OCI-LY3 (cell line): ENCODE results near the gene RASEF.

ENCODE experiments used
- H2AFZ ChIP-seq: fragments of 200-600, 300-600 bp; shearing (Covaris generic); 2 replicates; pipeline ENCODE4 v1.6.0; 2014; ENCODE audit warnings: antibody characterized with exemption, low read depth, low read length
- H3K27ac ChIP-seq: fragments of 200-600, 300-600 bp; sonication (generic); 2 replicates; pipeline ENCODE4 v1.5.1; 2014; ENCODE audit warnings: mild to moderate bottlenecking, low read length, moderate library complexity, mixed read lengths
- H3K27me3 ChIP-seq: fragments of 200-600, 300-600 bp; sonication (generic); 2 replicates; pipeline ENCODE4 v1.6.1; 2014; ENCODE audit warnings: low read depth, low read length, mixed read lengths
- H3K36me3 ChIP-seq: fragments of 200-600, 300-600 bp; sonication (generic); replicated peaks from 2 replicates; pipeline ENCODE3; 2014; ENCODE audit warnings: low read depth, low read length, mixed read lengths
- H3K4me1 ChIP-seq: fragments of 300-600, 200-600 bp; sonication (generic); 2 replicates; pipeline ENCODE4 v1.6.1; 2014; ENCODE audit warnings: low read length, mixed read lengths
- H3K4me2 ChIP-seq: fragments of 200-600, 300-600 bp; sonication (generic); 2 replicates; pipeline ENCODE4 v1.6.1; 2014; ENCODE audit warnings: low read length, mixed read lengths
- H3K4me3 ChIP-seq: fragments of 300-600, 200-600 bp; sonication (generic); 2 replicates; pipeline ENCODE4 v1.5.1; 2014; ENCODE audit warnings: antibody characterized with exemption, mild to moderate bottlenecking, low read length, moderate library complexity
- H3K79me2 ChIP-seq: fragments of 300-600, 200-600 bp; shearing (Covaris generic); 2 replicates; pipeline ENCODE4 v1.6.1; 2014; ENCODE audit warnings: mild to moderate bottlenecking, low read length, mixed read lengths
- H3K9ac ChIP-seq: fragments of 300-600, 200-600 bp; shearing (Covaris generic); 2 replicates; pipeline ENCODE4 v1.6.0; 2014; ENCODE audit warnings: mild to moderate bottlenecking, low read length, moderate library complexity
- H3K9me3 ChIP-seq: fragments of 200-600, 300-600 bp; shearing (Covaris generic); 2 replicates; pipeline ENCODE4 v1.6.1; 2014; ENCODE audit warnings: low read length, mixed read lengths; ENCODE audit not compliant: insufficient read depth
- H4K20me1 ChIP-seq: fragments of 200-600, 300-600 bp; sonication (generic); 2 replicates; pipeline ENCODE4 v1.6.1; 2016; ENCODE audit warnings: low read length, mixed read lengths; ENCODE audit not compliant: insufficient read depth
- CTCF ChIP-seq: fragments of 200-600, 300-600 bp; sonication (generic); IDR thresholded peaks from 2 replicates; pipeline ENCODE4 v1.5.1; 2014; ENCODE audit warnings: antibody characterized with exemption, low read length, low read depth
- EZH2phosphoT487 ChIP-seq: fragments of 200-600 bp; shearing (Covaris generic); IDR thresholded peaks from 2 replicates; pipeline ENCODE4 v1.6.1; 2018; ENCODE audit warnings: antibody characterized with exemption, mixed run types, low read depth

The RASEF gene

GRCh38 chr9:83030391-83031107 is 32.4 kb downstream of the RASEF start:
- Histone ChIP-seq H4K20me1 (no peaks in the 10 kb centered on the region), H2AFZ (no peak overlapping the region; the same call in 1 of the 2 replicates), H3K27ac (no peak overlapping the region), H3K4me1 (peaks cover 13% of the 10 kb centered on the region), H3K36me3 (no peaks in the 10 kb centered on the region), H3K4me3 (no peak overlapping the region), H3K9ac (no peak overlapping the region), H3K27me3 (no peaks in the 10 kb centered on the region), H3K4me2 (no peak overlapping the region), H3K79me2 (no peaks in the 10 kb centered on the region), H3K9me3 (no peaks in the 10 kb centered on the region)
- TF ChIP-seq CTCF (no peak), EZH2phosphoT487 (no peak)

GRCh38 chr9:83029531-83030137 is 33.3 kb downstream of the RASEF start:
- no peak overlapping the region for H3K4me2 ChIP-seq
- TF ChIP-seq CTCF = no peak
- no peak for TF ChIP-seq EZH2phosphoT487
- no peak overlapping the region for H3K4me3 ChIP-seq
- H2AFZ ChIP-seq = no peak overlapping the region
- H3K79me2 ChIP-seq = no peaks in the 10 kb centered on the region
- no peaks in the 10 kb centered on the region for H4K20me1 ChIP-seq
- peaks cover 10% of the 10 kb centered on the region for H3K4me1 ChIP-seq
- H3K9me3 ChIP-seq = no peaks in the 10 kb centered on the region
- H3K27ac ChIP-seq = no peak overlapping the region
- H3K36me3 ChIP-seq = no peaks in the 10 kb centered on the region
- H3K9ac ChIP-seq = no peak overlapping the region
- no peaks in the 10 kb centered on the region for H3K27me3 ChIP-seq

GRCh38 chr9:83027153-83027891 is 35.6 kb downstream of the RASEF start:
- H3K36me3 ChIP-seq = no peaks in the 10 kb centered on the region
- H3K4me1 ChIP-seq = no peaks in the 10 kb centered on the region
- no peak overlapping the region for H3K9ac ChIP-seq
- no peaks in the 10 kb centered on the region for H3K79me2 ChIP-seq
- H3K27ac ChIP-seq = no peak overlapping the region
- no peaks in the 10 kb centered on the region for H3K27me3 ChIP-seq
- H4K20me1 ChIP-seq = no peaks in the 10 kb centered on the region
- H3K4me2 ChIP-seq = no peak overlapping the region
- TF ChIP-seq CTCF (no peak), EZH2phosphoT487 (no peak)
- no peak overlapping the region for H3K4me3 ChIP-seq
- no peaks in the 10 kb centered on the region for H3K9me3 ChIP-seq
- no peak overlapping the region for H2AFZ ChIP-seq

- no peaks in the 10 kb centered on the region for H3K27me3 ChIP-seq
- H3K4me2 ChIP-seq = no peak overlapping the region
- no peaks in the 10 kb centered on the region for H3K36me3 ChIP-seq
- no peak overlapping the region for H3K4me3 ChIP-seq
- H4K20me1 ChIP-seq = no peaks in the 10 kb centered on the region
- TF ChIP-seq CTCF (no peak), EZH2phosphoT487 (no peak)
- H3K4me1 ChIP-seq = no peaks in the 10 kb centered on the region
- no peak overlapping the region for H3K9ac ChIP-seq
- H3K79me2 ChIP-seq = no peaks in the 10 kb centered on the region
- H3K27ac ChIP-seq = no peak overlapping the region
- H3K9me3 ChIP-seq = no peaks in the 10 kb centered on the region
- H2AFZ ChIP-seq = 0 out of 2 replicates have a peak overlapping the region, but pooled peaks have one; percentile 45
Measured at GRCh38 chr9:83024506-83025125, 38.3 kb downstream of the RASEF start.
